PC-3 (cell line): ENCODE measurements around the gene TMEM259.

Source experiments
- CTCF ChIP-seq: fragments of 300-600 bp; sonication (generic); conservative IDR thresholded peaks from 2 replicates; pipeline ENCODE4 v1.5.1; 2017; ENCODE audit warnings: antibody characterized with exemption, low read depth, mild to moderate bottlenecking, low read length
- EZH2 ChIP-seq: fragments of 300-600 bp; sonication (generic); IDR thresholded peaks from one replicate; pipeline ENCODE4 v1.6.1; 2017; ENCODE audit warnings: antibody characterized with exemption, mild to moderate bottlenecking, low read length; ENCODE audit not compliant: unreplicated experiment
- EZH2phosphoT487 ChIP-seq: fragments of 300-600 bp; sonication (generic); IDR thresholded peaks from 2 replicates; pipeline ENCODE4 v1.6.1; 2018; ENCODE audit warnings: mild to moderate bottlenecking, antibody characterized with exemption, low read length, borderline replicate concordance

GRCh38 chr19:982567-983170 is 38.3 kb downstream of the TMEM259 start:
- TF ChIP-seq CTCF (peak; percentile 78), EZH2 (no peak), EZH2phosphoT487 (no peak)
